K562 (cell line): ENCODE measurements around the gene UBE2E3. TPM values are rescaled to one million over a fixed set of nuclear protein-coding genes. Genes with fewer than 3 reads are reported as not detected.
A peak's percentile ranks its signal among the peaks of the same experiment; 100 is the strongest.

ENCODE experiments used
- DACH1 ChIP-seq: fragments of 450-650 bp; IDR thresholded peaks from 2 replicates; pipeline ENCODE4 v1.6.1; 2018; ENCODE audit not compliant: partially characterized antibody
- DEAF1 ChIP-seq: fragments of 450-650 bp; formaldehyde crosslinking; IDR thresholded peaks from 2 replicates; pipeline ENCODE4 v1.4.0; 2020; ENCODE audit warnings: mild to moderate bottlenecking, moderate library complexity
- FOXA1 ChIP-seq: fragments of 450-650 bp; IDR thresholded peaks from 2 replicates; pipeline ENCODE4 v1.6.1; 2016; ENCODE audit warnings: mild to moderate bottlenecking, borderline replicate concordance
- KLF10 ChIP-seq: fragments of 250-450 bp; sonication (Bioruptor Pico); IDR thresholded peaks from 2 replicates; pipeline ENCODE4 v1.6.1; 2021; ENCODE audit warnings: matching md5 sums
- MEF2A ChIP-seq: IDR thresholded peaks from 2 replicates; pipeline ENCODE4 v1.6.1; 2011; ENCODE audit warnings: low read depth, mild to moderate bottlenecking, low read length, moderate library complexity; ENCODE audit not compliant: control insufficient read depth
- SMC3 ChIP-seq: conservative IDR thresholded peaks from 2 replicates; pipeline ENCODE4 v1.6.1; 2011; ENCODE audit warnings: low read depth, low read length, improper control_type of control experiment; ENCODE audit not compliant: insufficient read depth
- SOX6 ChIP-seq: fragments of 450-650 bp; IDR thresholded peaks from 2 replicates; pipeline ENCODE4 v1.6.1; 2014; ENCODE audit warnings: mild to moderate bottlenecking
- TFAM ChIP-seq: fragments of 250-450 bp; sonication (Bioruptor Pico); conservative IDR thresholded peaks from 2 replicates; pipeline ENCODE4 v1.5.0; 2021; ENCODE audit warnings: mild to moderate bottlenecking, moderate library complexity
- ZBTB49 ChIP-seq: sonication (generic); formaldehyde crosslinking; IDR thresholded peaks from 2 replicates; pipeline ENCODE4 v1.8.0; 2022; ENCODE audit warnings: missing genetic modification reagents, mild to moderate bottlenecking, borderline replicate concordance
- ZNF780A ChIP-seq: fragments of 250-450 bp; sonication (Bioruptor Pico); IDR thresholded peaks from 2 replicates; pipeline ENCODE4 v1.5.0; 2021; ENCODE audit warnings: mild to moderate bottlenecking
- polyA plus RNA-seq, 8 experiments: library from polyadenylated mRNA; depleted of rRNA in 4 of 8; stranded (reverse) in 5 of 8; unstranded in 3 of 8; fragments of >200 nt; fragmentation: Nextera tagmentation in 2 of 8; fragmentation: Illumina TruSeq in 1 of 8; extraction: Ambion mirVana in 2 of 8; extraction: Trizol in 1 of 8; gene quantifications; 2 replicates each; pipeline versions ENCODE4 v1.2.1 to v1.2.3, GENCODE V29; 2011 to 2014; ENCODE audit warnings: inconsistent platforms in 1 of 8, missing spikeins in 1 of 8
- total RNA-seq, 7 experiments: library from RNA; depleted of rRNA in 6 of 7; stranded (reverse); fragments of >200 nt in 6 of 7; fragmentation: Illumina TruSeq in 2 of 7; extraction: Trizol in 2 of 7; gene quantifications; 2 replicates each; pipeline versions ENCODE4 v1.2.1 to v1.2.3, GENCODE V29; 2011 to 2021; ENCODE audit warnings: low replicate concordance in 1 of 7
- TF ChIP-seq, protein P1 (sequence below), 3 experiments: IDR thresholded peaks in 2 of 3; conservative IDR thresholded peaks in 1 of 3; 2 replicates each; pipeline ENCODE4 v1.5.1; 2011 to 2012; ENCODE audit warnings: low read length in 3 of 3, mild to moderate bottlenecking in 3 of 3, control low read depth in 2 of 3, improper control_type of control experiment in 1 of 3, inconsistent platforms in 1 of 3, low read depth in 1 of 3, mixed read lengths in 1 of 3, moderate library complexity in 1 of 3; ENCODE audit not compliant: insufficient read depth in 2 of 3
- TF ChIP-seq, protein P2 (sequence below), 2 experiments: fragments of 450-650 bp in 1 of 2; sonication (generic) in 1 of 2; formaldehyde crosslinking; conservative IDR thresholded peaks; 2 replicates each; pipeline versions ENCODE4 v1.4.0 to v1.8.1; 2020 to 2022; ENCODE audit warnings: mild to moderate bottlenecking in 1 of 2, missing genetic modification reagents in 1 of 2

Gene UBE2E3
- total and polyA plus RNA-seq, 9 of the 15 experiments (the other 6 are each of a cell fraction or from before 2014, with no cell fraction given) = 58.2 to 173 (median 78.0) TPM

DNA sequence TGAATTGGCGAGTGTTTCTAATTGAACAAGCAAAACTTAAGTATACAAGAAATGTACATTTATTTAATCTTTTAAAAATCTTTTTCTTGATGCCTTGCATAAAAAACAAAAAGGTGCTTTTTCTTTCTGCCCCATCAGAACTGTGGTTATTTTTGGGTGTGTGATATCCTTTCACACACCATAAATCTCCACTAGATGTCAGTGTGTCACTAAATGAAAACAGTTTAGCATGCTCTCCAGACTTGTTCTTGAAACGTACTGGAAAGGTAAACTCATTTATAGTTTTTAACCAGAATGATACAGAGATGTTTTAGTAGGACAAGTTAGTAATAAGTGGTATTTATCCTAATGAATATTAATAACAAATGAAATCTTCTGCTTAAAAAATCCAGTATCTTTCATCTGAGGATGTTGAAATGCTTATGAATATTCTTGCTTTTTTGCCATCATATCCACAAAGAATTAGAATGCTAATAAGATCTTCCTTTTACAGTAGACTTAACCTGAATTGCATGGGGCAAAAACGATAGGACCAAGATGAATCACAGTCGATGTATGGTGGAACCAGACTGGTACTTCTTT, 96.8 kb downstream of the UBE2E3 start (continued):
- TF ChIP-seq, protein P1, sequence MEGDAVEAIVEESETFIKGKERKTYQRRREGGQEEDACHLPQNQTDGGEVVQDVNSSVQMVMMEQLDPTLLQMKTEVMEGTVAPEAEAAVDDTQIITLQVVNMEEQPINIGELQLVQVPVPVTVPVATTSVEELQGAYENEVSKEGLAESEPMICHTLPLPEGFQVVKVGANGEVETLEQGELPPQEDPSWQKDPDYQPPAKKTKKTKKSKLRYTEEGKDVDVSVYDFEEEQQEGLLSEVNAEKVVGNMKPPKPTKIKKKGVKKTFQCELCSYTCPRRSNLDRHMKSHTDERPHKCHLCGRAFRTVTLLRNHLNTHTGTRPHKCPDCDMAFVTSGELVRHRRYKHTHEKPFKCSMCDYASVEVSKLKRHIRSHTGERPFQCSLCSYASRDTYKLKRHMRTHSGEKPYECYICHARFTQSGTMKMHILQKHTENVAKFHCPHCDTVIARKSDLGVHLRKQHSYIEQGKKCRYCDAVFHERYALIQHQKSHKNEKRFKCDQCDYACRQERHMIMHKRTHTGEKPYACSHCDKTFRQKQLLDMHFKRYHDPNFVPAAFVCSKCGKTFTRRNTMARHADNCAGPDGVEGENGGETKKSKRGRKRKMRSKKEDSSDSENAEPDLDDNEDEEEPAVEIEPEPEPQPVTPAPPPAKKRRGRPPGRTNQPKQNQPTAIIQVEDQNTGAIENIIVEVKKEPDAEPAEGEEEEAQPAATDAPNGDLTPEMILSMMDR (IDR thresholded peaks at IDR 0.05 in 2 of 3, conservative IDR thresholded peaks at IDR 0.05 in 1 of 3; ENCODE audit: insufficient read depth in 2 of 3, low read depth in 1 of 3, low read length in 3 of 3) = peak; percentile 42 to 72 (median 63); a peak in 5 of 6 replicates
- TF ChIP-seq DACH1 (no peak), SMC3 (0 out of 2 replicates have a peak, but pooled peaks have one; percentile 26), FOXA1 (no peak), KLF10 (CRISPR knock-in tag) (no peak), SOX6 (no peak), MEF2A (peak; percentile 65), TFAM (no peak), ZNF780A (CRISPR knock-in tag) (no peak), ZBTB49 (CRISPR knock-in tag) (no peak), DEAF1 (CRISPR knock-in tag) (peak; percentile 41; the same call in 1 of the 2 replicates)
- TF ChIP-seq, protein P2, sequence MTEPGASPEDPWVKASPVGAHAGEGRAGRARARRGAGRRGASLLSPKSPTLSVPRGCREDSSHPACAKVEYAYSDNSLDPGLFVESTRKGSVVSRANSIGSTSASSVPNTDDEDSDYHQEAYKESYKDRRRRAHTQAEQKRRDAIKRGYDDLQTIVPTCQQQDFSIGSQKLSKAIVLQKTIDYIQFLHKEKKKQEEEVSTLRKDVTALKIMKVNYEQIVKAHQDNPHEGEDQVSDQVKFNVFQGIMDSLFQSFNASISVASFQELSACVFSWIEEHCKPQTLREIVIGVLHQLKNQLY (CRISPR knock-in tag; conservative IDR thresholded peaks at IDR 0.05) = no peak
